ENCODE results near the gene BACH2. TPM values are rescaled to one million over a fixed set of nuclear protein-coding genes. Genes with fewer than 3 reads are reported as not detected.

The BACH2 gene
- total and polyA plus RNA-seq, 2 of the 4 experiments (the other 2 are of a cell fraction) = 1.3 to 1.4 TPM

DNA sequence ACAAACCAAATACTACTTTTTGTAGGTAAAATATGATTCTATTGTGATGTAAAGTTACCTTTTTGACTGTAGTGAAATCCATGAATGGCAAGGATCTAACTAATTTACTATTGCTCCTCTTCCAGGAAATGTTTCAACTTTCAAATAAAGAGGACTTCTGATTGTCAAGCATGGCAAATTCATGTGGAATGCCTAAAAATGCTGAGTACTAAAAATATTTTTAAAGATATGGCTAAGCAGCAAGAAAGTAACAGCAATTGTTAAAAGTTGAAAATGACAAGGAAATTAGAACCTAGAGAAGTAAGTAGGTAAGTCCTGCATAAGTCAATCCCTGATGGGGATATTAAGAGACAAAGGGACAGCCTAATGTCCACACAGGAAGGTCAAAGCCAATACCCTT is 126.0 kb downstream of the BACH2 start:
- in situ Hi-C loops (cut with MboI; ENCODE audit: low sequenced_read_pairs) (no loop called here), dilution Hi-C loops (cut with HindIII; ENCODE audit: low sequenced_read_pairs, unreplicated experiment) (no loop called here), intact Hi-C loops (cut with micrococcal nuclease) (no loop called here)
- Histone ChIP-seq H2AK5ac (ENCODE audit: low read depth, low read length) (no peak overlapping the region), H2AFZ (replicated peaks; ENCODE audit: low read length, poor library complexity) (no peak overlapping the region), H3K56ac (ENCODE audit: extremely low read depth, insufficient read depth, low read length) (no peak overlapping the region), H3K36me3 (ENCODE audit: control insufficient read depth, insufficient read depth, low read length) (no peaks in the 10 kb centered on the region), H4K20me1 (ENCODE audit: insufficient read depth, low read length) (no peaks in the 10 kb centered on the region), H2AK9ac (replicated peaks; ENCODE audit: low read depth, low read length, poor library complexity) (no peak overlapping the region), H4K8ac (ENCODE audit: low read depth in 2 of 2, low read length in 2 of 2) (no peak overlapping the region), H3K4me1 (ENCODE audit: control insufficient read depth, insufficient read depth, low read length) (peaks cover 6% of the 10 kb centered on the region), H3K27ac (ENCODE audit: insufficient read depth, low read length) (no peak overlapping the region), H3K4ac (ENCODE audit: low read depth, low read length) (no peak overlapping the region), H4K5ac (ENCODE audit: low read depth, low read length) (no peak overlapping the region), H3K79me1 (ENCODE audit: low read depth in 1 of 2, low read length in 2 of 2) (no peaks in the 10 kb centered on the region), H2BK20ac (ENCODE audit: low read depth, low read length) (no peak overlapping the region), H3K14ac (replicated peaks; ENCODE audit: low read depth, low read length) (no peak overlapping the region), H3K9me3 (ENCODE audit: control insufficient read depth, insufficient read depth, low read length) (no peaks in the 10 kb centered on the region), H4K91ac (ENCODE audit: insufficient read depth, low read depth, low read length) (no peak overlapping the region), H3K4me3 (ENCODE audit: insufficient read depth, low read depth, low read length) (no peak overlapping the region), H2BK15ac (ENCODE audit: low read depth, low read length) (no peak overlapping the region), H3K9ac (ENCODE audit: low read depth, low read length) (no peak overlapping the region), H3K4me2 (ENCODE audit: low read depth, low read length) (no peak overlapping the region), H3K27me3 (ENCODE audit: control insufficient read depth, insufficient read depth, low read length) (no peaks in the 10 kb centered on the region), H2BK120ac (ENCODE audit: low read depth, low read length) (no peak overlapping the region), H3K23ac (ENCODE audit: low read depth, low read length) (no peak overlapping the region), H2BK5ac (ENCODE audit: low read depth, low read length, poor library complexity, severe bottlenecking) (no peak overlapping the region), H3K9me1 (ENCODE audit: insufficient read depth, low read length) (peaks cover 7% of the 10 kb centered on the region), H3K18ac (ENCODE audit: low read depth, low read length) (no peak overlapping the region)
- BruUV-seq (replicated peaks) = no TSS peak
- no peak for ATAC-seq (ENCODE audit: low read depth)
- CTCF ChIA-PET = no interaction called here
- TF ChIP-seq MAFK (IDR thresholded peaks at IDR 0.05; ENCODE audit: low read depth, low read length) (peak; percentile 74), RFX5 (IDR thresholded peaks at IDR 0.05; ENCODE audit: low read depth, low read length) (no peak)
- DNase-seq = no peak
- POLR2A ChIA-PET (ENCODE audit: unreplicated experiment) = no interaction called here
